AG04449 (cell line): ENCODE results near the gene TMC1.

Experiments used
- CTCF ChIA-PET: fragments of 350-600 bp; formaldehyde crosslinking; extraction: SDS; loops from one replicate; lab custom pipeline; 2021; ENCODE audit warnings: antibody characterized with exemption; lab: Yijun Ruan, JAX
- POLR2A ChIA-PET: fragments of 400-600, 350-600 bp; formaldehyde crosslinking; extraction: SDS; loops from one replicate; lab custom pipeline; 2020; ENCODE audit warnings: antibody characterized with exemption, inconsistent platforms; lab: Yijun Ruan, JAX
- DNase-seq: peaks from one replicate; pipeline ENCODE4 v3.0.0-alpha.2; 2010; ENCODE audit warnings: low read depth, low spot score
- H3K4me3 ChIP-seq: 2 replicates; pipeline ENCODE4 v1.5.1; 2011; ENCODE audit warnings: low read depth, mild to moderate bottlenecking, control low read depth, low read length
- CTCF ChIP-seq: IDR thresholded peaks from one replicate; pipeline ENCODE4 v1.5.1; 2011; ENCODE audit warnings: mild to moderate bottlenecking, moderate library complexity, low read length, control low read depth, inconsistent platforms; ENCODE audit not compliant: insufficient read depth; ENCODE audit errors: missing control alignments

Gene TMC1

DNA sequence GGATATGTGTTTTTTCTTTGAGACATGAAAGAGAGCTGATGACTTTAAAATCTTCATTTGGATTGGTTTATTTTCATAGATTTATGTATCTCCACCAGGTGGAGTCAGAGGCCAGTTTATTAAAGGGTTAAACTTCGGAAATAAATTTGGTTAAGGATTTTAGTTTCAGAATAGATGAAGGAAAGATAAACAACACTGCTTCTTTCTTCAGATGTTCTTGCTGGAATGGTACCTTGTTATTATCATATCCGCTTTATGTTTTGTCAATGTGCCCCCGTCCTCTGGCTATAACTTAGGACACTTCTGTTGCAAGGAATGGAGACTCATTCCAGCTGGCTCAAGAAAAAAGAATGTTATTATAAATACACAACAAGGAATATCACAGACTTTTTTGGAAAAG, 350.3 kb downstream of the TMC1 start:
- ChIA-PET POLR2A (no interaction called here), CTCF (interaction anchor here (0.9 to 3.3 kb wide), 25 partner anchors 8 to 592 kb away, joined by 3 to 56 read pairs (median 5); no protein-coding TSS in a partner anchor)
- DNase-seq: no peak
- H3K4me3 ChIP-seq: no peak overlapping the region
- TF ChIP-seq CTCF: no peak

DNA sequence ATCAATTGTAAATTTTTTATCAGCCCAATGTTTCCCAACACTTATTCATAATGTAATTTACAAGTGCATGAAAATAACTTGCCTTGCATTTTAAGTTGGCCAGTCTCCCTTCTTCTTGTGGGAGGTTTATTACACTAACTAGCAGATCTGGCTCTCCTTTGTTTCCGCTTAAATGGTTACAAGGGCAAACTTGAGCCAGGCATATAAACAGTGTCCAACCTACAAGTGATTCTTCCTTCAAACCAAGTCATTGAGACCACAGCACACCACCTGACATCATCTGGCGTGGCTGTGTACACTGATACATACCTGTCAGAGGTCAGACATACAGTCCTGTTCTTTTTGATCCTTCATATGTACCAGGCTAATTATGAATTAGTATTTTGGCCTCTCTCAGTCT, 351.3 kb downstream of the TMC1 start:
- POLR2A ChIA-PET: no interaction called here
- CTCF ChIA-PET: interaction anchor here (1.1 to 3.3 kb wide), 13 partner anchors 9 to 833 kb away, joined by 3 to 56 read pairs (median 5); no protein-coding TSS in a partner anchor
- no peak overlapping the region for H3K4me3 ChIP-seq
- no peak for DNase-seq
- TF ChIP-seq CTCF: no peak

- ChIA-PET POLR2A (no interaction called here), CTCF (interaction anchor here (1.3 to 3.3 kb wide), 9 partner anchors 9 to 834 kb away, joined by 3 to 56 read pairs (median 7); no protein-coding TSS in a partner anchor)
- no peak overlapping the region for H3K4me3 ChIP-seq
- TF ChIP-seq CTCF: no peak
- no peak for DNase-seq
Measured at GRCh38 chr9:72873456-72873855, 352.0 kb downstream of the TMC1 start.

GRCh38 chr9:72874344-72874743, 352.9 kb downstream of the TMC1 start:
- H3K4me3 ChIP-seq: no peak overlapping the region
- POLR2A ChIA-PET: no interaction called here
- CTCF ChIA-PET: interaction anchor here (1.0 to 1.1 kb wide), 2 partner anchors 147 to 594 kb away, joined by 3 read pairs; no protein-coding TSS in a partner anchor
- no peak for TF ChIP-seq CTCF
- no peak for DNase-seq

DNA sequence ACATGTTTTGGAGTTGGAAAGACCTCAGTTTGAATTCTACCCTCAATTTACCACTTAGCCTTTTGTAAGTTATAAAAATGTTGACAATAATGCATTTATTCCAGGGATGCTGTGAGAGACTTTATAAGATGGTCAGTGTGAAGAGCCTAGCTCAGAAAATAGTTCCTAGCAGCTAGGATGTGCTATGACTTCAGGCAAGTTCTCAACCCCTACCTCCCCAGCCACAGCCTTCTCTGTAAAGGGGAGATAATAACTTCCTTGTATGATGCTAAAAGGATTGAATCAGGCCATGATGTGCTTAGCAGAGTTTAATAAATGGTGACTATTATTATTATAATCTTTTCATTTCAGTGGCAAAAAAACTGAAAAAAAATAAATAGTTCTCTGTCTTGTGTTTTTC, 353.8 kb downstream of the TMC1 start:
- no peak for TF ChIP-seq CTCF
- ChIA-PET POLR2A (no interaction called here), CTCF (no interaction called here)

DNA sequence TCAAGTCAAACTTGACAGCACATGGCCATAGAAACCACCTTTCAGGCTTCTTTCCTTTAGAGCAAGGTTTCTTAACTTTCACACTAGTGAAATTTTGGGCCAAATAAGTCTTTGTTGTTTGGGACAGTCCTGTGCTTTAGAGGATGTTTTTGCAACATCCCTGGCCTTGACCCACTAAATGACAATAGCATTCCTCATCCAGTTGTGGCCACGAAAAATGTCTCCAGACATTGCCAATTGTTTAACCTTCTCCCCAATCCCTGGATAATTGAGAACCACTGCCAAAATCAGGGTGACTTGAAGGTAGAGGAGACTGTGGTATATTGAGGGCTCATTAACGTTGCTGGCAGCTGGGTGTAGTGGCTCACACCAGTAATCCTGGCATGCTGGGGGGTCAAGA, 359.4 kb downstream of the TMC1 start:
- ChIA-PET CTCF (no interaction called here), POLR2A (no interaction called here)
- no peak for TF ChIP-seq CTCF

More for the DNA sequence above, 353.8 kb downstream of the TMC1 start:
- H3K4me3 ChIP-seq: no peak overlapping the region
- DNase-seq: no peak

More for the DNA sequence above, 359.4 kb downstream of the TMC1 start:
- DNase-seq: no peak
- no peak overlapping the region for H3K4me3 ChIP-seq
